AG10803 (cell line): ENCODE measurements around the gene SEC14L3.
"Not testable (repeated sequence)": the region's sequence is repeated elsewhere in the genome, so short reads cannot be mapped to it uniquely, and the experiment has no call there.

Source experiments
- DNase-seq: peaks from one replicate; pipeline ENCODE4 v3.0.0; 2010; ENCODE audit warnings: low read depth
- H3K4me3 ChIP-seq: 2 replicates; pipeline ENCODE4 v1.5.1; 2011; ENCODE audit warnings: mild to moderate bottlenecking, low read length, control low read depth
- CTCF ChIP-seq: conservative IDR thresholded peaks from 2 replicates; pipeline ENCODE4 v1.5.1; 2011; ENCODE audit warnings: mild to moderate bottlenecking, low read length, control low read depth, inconsistent platforms

SEC14L3 gene

GRCh38 chr22:30457981-30458380, 13.8 kb downstream of the SEC14L3 start:
- no peak for DNase-seq
- H3K4me3 ChIP-seq: no peak overlapping the region
- no peak for TF ChIP-seq CTCF

GRCh38 chr22:30455075-30455840, 16.6 kb downstream of the SEC14L3 start:
- no peak for TF ChIP-seq CTCF
- DNase-seq: no peak
- H3K4me3 ChIP-seq: no peak overlapping the region

- H3K4me3 ChIP-seq: no peak overlapping the region
- no peak for DNase-seq
- no peak for TF ChIP-seq CTCF
These were observed 17.9 kb downstream of the SEC14L3 start for GRCh38 chr22:30453731-30454510.

GRCh38 chr22:30452861-30453260, 19.0 kb downstream of the SEC14L3 start:
- no peak overlapping the region for H3K4me3 ChIP-seq
- no peak for TF ChIP-seq CTCF
- DNase-seq: no peak

- H3K4me3 ChIP-seq, DNase-seq: not testable (repeated sequence)
These were observed 20.3 kb downstream of the SEC14L3 start for GRCh38 chr22:30451488-30451887.

GRCh38 chr22:30447656-30448055, 24.2 kb downstream of the SEC14L3 start:
- H3K4me3 ChIP-seq: no peak overlapping the region
- TF ChIP-seq CTCF: no peak
- DNase-seq: no peak

GRCh38 chr22:30445438-30446145, 26.2 kb downstream of the SEC14L3 start:
- TF ChIP-seq CTCF: no peak
- no peak overlapping the region for H3K4me3 ChIP-seq
- peak; percentile 20 for DNase-seq
